ENCODE results near the gene BRINP3. TPM values are rescaled to one million over a fixed set of nuclear protein-coding genes. Genes with fewer than 3 reads are reported as not detected.

BRINP3 gene
- total RNA-seq, 1 experiment from 2014 or later: 0.24 TPM

- no peak for DNase-seq (ENCODE audit: low read depth, low spot score)
- in situ Hi-C loops (cut with HindIII; ENCODE audit: low pct_unique_long_range_greater_than_20kb, low sequenced_read_pairs): no loop called here
Measured at GRCh38 chr1:190273161-190273560, 204.5 kb downstream of the BRINP3 start.

GRCh38 chr1:190262538-190262937 lies 215.1 kb downstream of the BRINP3 start:
- no peak for DNase-seq (ENCODE audit: low read depth, low spot score)
- in situ Hi-C loops (cut with HindIII; ENCODE audit: low pct_unique_long_range_greater_than_20kb, low sequenced_read_pairs): no loop called here

GRCh38 chr1:190259424-190259823 lies 218.2 kb downstream of the BRINP3 start:
- in situ Hi-C loops (cut with HindIII; ENCODE audit: low pct_unique_long_range_greater_than_20kb, low sequenced_read_pairs): no loop called here
- no peak for DNase-seq (ENCODE audit: low read depth, low spot score)

GRCh38 chr1:190258003-190258402 lies 219.7 kb downstream of the BRINP3 start:
- no peak for DNase-seq (ENCODE audit: low read depth, low spot score)
- in situ Hi-C loops (cut with HindIII; ENCODE audit: low pct_unique_long_range_greater_than_20kb, low sequenced_read_pairs): no loop called here

- no peak for DNase-seq (ENCODE audit: low read depth, low spot score)
- in situ Hi-C loops (cut with HindIII; ENCODE audit: low pct_unique_long_range_greater_than_20kb, low sequenced_read_pairs): no loop called here
Measured at GRCh38 chr1:190252046-190252445, 225.6 kb downstream of the BRINP3 start.

- in situ Hi-C loops (cut with HindIII; ENCODE audit: low pct_unique_long_range_greater_than_20kb, low sequenced_read_pairs): no loop called here
- DNase-seq (ENCODE audit: low read depth, low spot score): no peak
Measured at GRCh38 chr1:190250368-190250767, 227.3 kb downstream of the BRINP3 start.

- no peak for DNase-seq (ENCODE audit: low read depth, low spot score)
- in situ Hi-C loops (cut with HindIII; ENCODE audit: low pct_unique_long_range_greater_than_20kb, low sequenced_read_pairs): no loop called here
Measured at GRCh38 chr1:190244406-190244805, 233.3 kb downstream of the BRINP3 start.

GRCh38 chr1:190243056-190243455 lies 234.6 kb downstream of the BRINP3 start:
- DNase-seq (ENCODE audit: low read depth, low spot score): no peak
- in situ Hi-C loops (cut with HindIII; ENCODE audit: low pct_unique_long_range_greater_than_20kb, low sequenced_read_pairs): no loop called here

GRCh38 chr1:190226006-190226405 lies 251.7 kb downstream of the BRINP3 start:
- DNase-seq (ENCODE audit: low read depth, low spot score): no peak

GRCh38 chr1:190212450-190212849 lies 265.2 kb downstream of the BRINP3 start:
- in situ Hi-C loops (cut with HindIII; ENCODE audit: low pct_unique_long_range_greater_than_20kb, low sequenced_read_pairs): no loop called here

More at GRCh38 chr1:190226006-190226405, 251.7 kb downstream of the BRINP3 start:
- in situ Hi-C loops (cut with HindIII; ENCODE audit: low pct_unique_long_range_greater_than_20kb, low sequenced_read_pairs): no loop called here

GRCh38 chr1:190207733-190208132 lies 269.9 kb downstream of the BRINP3 start:
- DNase-seq (ENCODE audit: low read depth, low spot score): no peak
- in situ Hi-C loops (cut with HindIII; ENCODE audit: low pct_unique_long_range_greater_than_20kb, low sequenced_read_pairs): no loop called here

More at GRCh38 chr1:190212450-190212849, 265.2 kb downstream of the BRINP3 start:
- DNase-seq (ENCODE audit: low read depth, low spot score): no peak

GRCh38 chr1:190205713-190206112 lies 272.0 kb downstream of the BRINP3 start:
- no peak for DNase-seq (ENCODE audit: low read depth, low spot score)
- in situ Hi-C loops (cut with HindIII; ENCODE audit: low pct_unique_long_range_greater_than_20kb, low sequenced_read_pairs): no loop called here

GRCh38 chr1:190196020-190196419 lies 281.6 kb downstream of the BRINP3 start:
- in situ Hi-C loops (cut with HindIII; ENCODE audit: low pct_unique_long_range_greater_than_20kb, low sequenced_read_pairs): no loop called here
- no peak for DNase-seq (ENCODE audit: low read depth, low spot score)

- in situ Hi-C loops (cut with HindIII; ENCODE audit: low pct_unique_long_range_greater_than_20kb, low sequenced_read_pairs): no loop called here
- no peak for DNase-seq (ENCODE audit: low read depth, low spot score)
Measured at GRCh38 chr1:190193508-190194115, 284.1 kb downstream of the BRINP3 start.

- no peak for DNase-seq (ENCODE audit: low read depth, low spot score)
- in situ Hi-C loops (cut with HindIII; ENCODE audit: low pct_unique_long_range_greater_than_20kb, low sequenced_read_pairs): no loop called here
Measured at GRCh38 chr1:190192627-190193026, 285.0 kb downstream of the BRINP3 start.

GRCh38 chr1:190183588-190183987 lies 294.1 kb downstream of the BRINP3 start:
- DNase-seq (ENCODE audit: low read depth, low spot score): no peak
- in situ Hi-C loops (cut with HindIII; ENCODE audit: low pct_unique_long_range_greater_than_20kb, low sequenced_read_pairs): no loop called here

GRCh38 chr1:190179817-190180216 lies 297.8 kb downstream of the BRINP3 start:
- in situ Hi-C loops (cut with HindIII; ENCODE audit: low pct_unique_long_range_greater_than_20kb, low sequenced_read_pairs): no loop called here
- DNase-seq (ENCODE audit: low read depth, low spot score): peak; percentile 19

- in situ Hi-C loops (cut with HindIII; ENCODE audit: low pct_unique_long_range_greater_than_20kb, low sequenced_read_pairs): no loop called here
Measured at GRCh38 chr1:190178827-190179226, 298.8 kb downstream of the BRINP3 start.

GRCh38 chr1:190177555-190177954 lies 300.1 kb downstream of the BRINP3 start:
- in situ Hi-C loops (cut with HindIII; ENCODE audit: low pct_unique_long_range_greater_than_20kb, low sequenced_read_pairs): no loop called here
- no peak for DNase-seq (ENCODE audit: low read depth, low spot score)

More at GRCh38 chr1:190178827-190179226, 298.8 kb downstream of the BRINP3 start:
- no peak for DNase-seq (ENCODE audit: low read depth, low spot score)

- in situ Hi-C loops (cut with HindIII; ENCODE audit: low pct_unique_long_range_greater_than_20kb, low sequenced_read_pairs): no loop called here
- DNase-seq (ENCODE audit: low read depth, low spot score): no peak
Measured at GRCh38 chr1:190176776-190177175, 300.9 kb downstream of the BRINP3 start.
